HG02642 (cell line): ENCODE results near the gene GSTP1.
"Not testable (repeated sequence)": the region's sequence is repeated elsewhere in the genome, so short reads cannot be mapped to it uniquely, and the experiment has no call there.

Source experiments
- ATAC-seq: cut with Tn5 transposase; IDR thresholded peaks from one replicate; pipeline ENCODE4 v1.9.1; 2021; ENCODE audit warnings: mild to moderate bottlenecking; ENCODE audit not compliant: unreplicated experiment, poor library complexity

GSTP1 gene

GRCh38 chr11:67612751-67613150 lies 29.1 kb downstream of the GSTP1 start:
- no peak for ATAC-seq

- ATAC-seq, result peak; percentile 5
Observed at GRCh38 chr11:67613313-67613959, 29.8 kb downstream of the GSTP1 start.

- ATAC-seq, result peak; percentile 75
Observed at GRCh38 chr11:67613960-67614715, 30.5 kb downstream of the GSTP1 start.

- no peak for ATAC-seq
Observed at GRCh38 chr11:67614730-67615714, 31.4 kb downstream of the GSTP1 start.

- no peak for ATAC-seq
Observed at GRCh38 chr11:67615728-67616430, 32.3 kb downstream of the GSTP1 start.

GRCh38 chr11:67616431-67617242 lies 33.0 kb downstream of the GSTP1 start:
- ATAC-seq, result no peak

- no peak for ATAC-seq
Observed at GRCh38 chr11:67617243-67617953, 33.8 kb downstream of the GSTP1 start.

- not testable (repeated sequence) for ATAC-seq
Observed at GRCh38 chr11:67618901-67619659, 35.5 kb downstream of the GSTP1 start.

GRCh38 chr11:67619683-67620618 lies 36.3 kb downstream of the GSTP1 start:
- not testable (repeated sequence) for ATAC-seq

GRCh38 chr11:67620621-67621020 lies 37.0 kb downstream of the GSTP1 start:
- not testable (repeated sequence) for ATAC-seq

- ATAC-seq, result not testable (repeated sequence)
Observed at GRCh38 chr11:67621928-67622327, 38.3 kb downstream of the GSTP1 start.

- not testable (repeated sequence) for ATAC-seq
Observed at GRCh38 chr11:67622905-67623304, 39.3 kb downstream of the GSTP1 start.

- not testable (repeated sequence) for ATAC-seq
Observed at GRCh38 chr11:67623795-67624194, 40.2 kb downstream of the GSTP1 start.

GRCh38 chr11:67626131-67626833 lies 42.7 kb downstream of the GSTP1 start:
- not testable (repeated sequence) for ATAC-seq

GRCh38 chr11:67626970-67627369 lies 43.4 kb downstream of the GSTP1 start:
- ATAC-seq, result no peak

GRCh38 chr11:67627441-67627811 lies 43.8 kb downstream of the GSTP1 start:
- no peak for ATAC-seq
